HG03039 (cell line): Measurements from ENCODE around the gene SH3D19.
"Not testable (repeated sequence)": the region's sequence is repeated elsewhere in the genome, so short reads cannot be mapped to it uniquely, and the experiment has no call there.

ENCODE experiments used
- ATAC-seq: cut with Tn5 transposase; IDR thresholded peaks from one replicate; pipeline ENCODE4 v1.9.1; 2021; ENCODE audit warnings: mild to moderate bottlenecking, moderate library complexity; ENCODE audit not compliant: unreplicated experiment

The SH3D19 gene

DNA sequence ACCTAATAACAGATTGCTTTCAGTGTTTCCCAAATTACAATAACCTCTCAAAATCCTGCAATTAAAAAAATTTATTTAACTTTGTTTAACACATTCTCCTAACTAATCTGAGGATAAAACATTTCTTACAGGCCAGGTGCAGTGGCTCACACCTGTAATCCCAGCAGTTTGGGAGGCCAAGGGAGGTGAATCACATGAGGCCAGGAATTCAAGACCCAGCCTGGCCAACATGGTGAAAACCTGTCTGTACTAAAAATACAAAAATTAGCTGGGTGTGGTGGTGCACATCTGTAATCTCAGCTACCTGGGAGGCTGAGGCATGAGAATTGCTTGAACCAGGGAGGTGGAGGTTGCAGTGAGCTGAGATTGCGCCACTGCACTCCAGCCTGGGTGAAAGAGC is 90.0 kb downstream of the SH3D19 start:
- ATAC-seq, result not testable (repeated sequence)

DNA sequence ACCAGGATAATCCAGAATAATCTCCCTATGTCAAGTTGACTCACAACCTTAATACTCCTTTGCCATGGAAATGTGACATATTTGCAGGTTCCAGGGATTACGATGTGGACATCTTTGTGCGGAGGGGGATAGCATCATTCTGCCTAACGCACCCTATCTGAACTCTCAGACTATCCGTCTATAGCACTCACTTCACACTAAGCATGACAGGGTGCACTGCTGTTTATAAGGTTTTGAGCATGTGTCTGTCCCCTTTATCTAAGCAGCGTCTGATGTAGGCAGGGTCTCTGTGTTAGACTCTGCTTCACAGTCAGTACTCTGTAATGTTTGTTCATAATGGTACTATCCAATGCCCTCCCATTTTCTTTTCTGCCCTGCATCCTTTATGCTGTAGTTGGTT is 91.8 kb downstream of the SH3D19 start:
- ATAC-seq, result no peak

DNA sequence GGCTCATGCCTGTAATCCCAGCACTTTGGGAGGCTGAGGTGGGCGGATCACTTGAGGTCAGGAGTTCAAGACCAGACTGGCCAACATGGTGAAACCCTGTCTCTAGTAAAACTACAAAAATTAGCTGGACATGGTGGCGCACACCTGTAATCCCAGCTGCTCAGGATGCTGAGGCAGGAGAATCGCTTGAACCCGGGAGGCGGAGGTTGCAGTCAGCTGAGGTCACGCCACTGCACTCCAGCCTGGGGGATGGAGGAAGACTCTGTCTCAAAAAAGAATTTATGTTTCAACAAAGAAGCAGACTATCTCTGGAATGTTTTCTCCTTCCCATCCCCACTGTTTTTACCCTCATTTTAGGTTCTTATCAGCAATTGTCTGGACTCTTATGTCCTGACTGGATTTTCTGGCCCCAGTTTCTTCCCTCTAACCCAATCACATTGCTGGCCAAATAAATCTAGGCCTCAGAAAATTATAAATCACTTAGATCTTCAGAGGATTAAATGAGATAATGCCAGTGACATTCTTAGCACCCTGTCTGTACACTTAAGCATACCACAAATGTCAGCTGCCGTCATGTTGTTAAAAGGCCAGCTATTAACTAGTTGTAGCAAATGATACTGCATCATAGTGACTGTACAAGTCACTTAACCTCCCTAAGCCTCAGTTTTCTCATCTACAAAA is 93.3 kb downstream of the SH3D19 start:
- ATAC-seq, result no peak

DNA sequence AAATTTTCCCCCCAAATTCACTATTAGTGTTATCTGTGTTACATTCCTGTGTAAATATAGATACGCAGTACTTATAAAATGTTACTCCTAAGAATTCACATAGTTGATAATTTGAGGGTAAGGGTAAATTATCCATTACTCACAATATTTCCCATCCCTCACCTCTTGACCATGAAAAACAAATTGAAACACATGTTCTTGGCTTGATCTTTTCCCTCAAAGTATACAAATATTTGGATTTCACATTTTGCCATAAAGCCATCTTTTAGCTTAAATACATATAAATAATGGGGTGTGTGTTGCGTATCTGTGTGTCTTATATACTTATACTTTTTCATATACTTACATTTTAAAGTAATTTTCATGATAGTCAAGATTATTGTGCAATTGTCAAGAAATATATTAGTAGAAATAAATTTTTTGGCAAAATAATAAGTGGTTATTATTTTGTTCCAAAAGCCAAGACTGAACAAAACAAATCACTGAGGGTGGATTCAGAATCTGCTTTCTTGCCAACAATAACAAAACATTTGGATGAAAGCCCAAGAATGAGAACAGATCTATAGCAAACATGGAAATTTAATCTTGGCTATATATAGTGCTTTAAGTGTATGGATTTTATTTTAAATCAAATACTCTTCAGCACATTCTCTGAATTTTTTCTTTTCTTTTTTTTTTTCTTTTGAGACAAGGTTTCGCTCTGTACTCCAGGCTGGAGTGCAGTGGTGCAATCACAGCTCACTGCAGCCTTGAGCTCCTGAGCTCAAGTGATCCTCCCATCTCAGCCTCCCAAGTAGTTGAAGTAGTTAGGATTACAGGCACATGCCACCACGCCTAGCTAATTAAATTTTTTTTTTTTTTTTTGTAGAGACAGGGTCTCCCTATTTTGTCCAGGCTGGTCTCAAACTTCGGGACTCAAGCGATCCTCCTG is 97.0 kb downstream of the SH3D19 start:
- ATAC-seq, result no peak

DNA sequence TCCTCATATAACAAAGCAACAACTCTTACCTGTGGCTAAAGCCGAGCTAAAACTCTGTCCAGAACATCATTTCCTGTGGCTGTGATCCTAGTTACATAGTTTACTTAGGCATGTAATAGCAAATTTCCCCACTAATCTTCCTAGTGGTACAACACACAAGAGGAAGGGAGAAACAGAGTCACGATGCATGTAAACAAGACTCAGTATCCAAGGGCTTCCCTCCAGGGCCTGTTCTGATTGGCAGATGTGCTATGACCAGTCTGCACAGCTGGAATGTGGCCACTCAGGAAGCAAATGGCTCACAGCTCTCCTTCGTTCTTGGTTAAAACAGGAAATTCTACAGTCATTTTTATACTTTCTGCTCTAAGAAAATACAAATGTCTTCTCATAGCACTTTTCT is 97.7 kb downstream of the SH3D19 start:
- ATAC-seq, result no peak

DNA sequence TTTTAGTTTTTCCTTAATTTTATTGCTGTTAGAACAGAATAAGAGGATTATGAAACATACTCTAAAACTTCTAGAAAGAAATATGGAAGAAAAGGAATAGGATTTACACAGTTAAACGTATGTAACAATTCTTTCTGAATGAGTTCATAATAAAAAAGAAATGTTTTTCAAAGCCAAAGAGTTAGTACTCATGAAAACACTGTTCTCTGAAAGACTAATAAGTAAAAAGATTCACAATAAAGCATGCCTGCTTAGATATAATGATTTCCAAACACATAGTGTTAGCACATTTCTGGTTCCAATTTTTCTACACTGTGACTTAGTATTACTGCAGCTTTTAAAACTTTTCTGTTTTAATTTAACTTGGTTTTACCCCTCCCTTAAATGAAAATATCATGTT is 98.2 kb downstream of the SH3D19 start:
- no peak for ATAC-seq

DNA sequence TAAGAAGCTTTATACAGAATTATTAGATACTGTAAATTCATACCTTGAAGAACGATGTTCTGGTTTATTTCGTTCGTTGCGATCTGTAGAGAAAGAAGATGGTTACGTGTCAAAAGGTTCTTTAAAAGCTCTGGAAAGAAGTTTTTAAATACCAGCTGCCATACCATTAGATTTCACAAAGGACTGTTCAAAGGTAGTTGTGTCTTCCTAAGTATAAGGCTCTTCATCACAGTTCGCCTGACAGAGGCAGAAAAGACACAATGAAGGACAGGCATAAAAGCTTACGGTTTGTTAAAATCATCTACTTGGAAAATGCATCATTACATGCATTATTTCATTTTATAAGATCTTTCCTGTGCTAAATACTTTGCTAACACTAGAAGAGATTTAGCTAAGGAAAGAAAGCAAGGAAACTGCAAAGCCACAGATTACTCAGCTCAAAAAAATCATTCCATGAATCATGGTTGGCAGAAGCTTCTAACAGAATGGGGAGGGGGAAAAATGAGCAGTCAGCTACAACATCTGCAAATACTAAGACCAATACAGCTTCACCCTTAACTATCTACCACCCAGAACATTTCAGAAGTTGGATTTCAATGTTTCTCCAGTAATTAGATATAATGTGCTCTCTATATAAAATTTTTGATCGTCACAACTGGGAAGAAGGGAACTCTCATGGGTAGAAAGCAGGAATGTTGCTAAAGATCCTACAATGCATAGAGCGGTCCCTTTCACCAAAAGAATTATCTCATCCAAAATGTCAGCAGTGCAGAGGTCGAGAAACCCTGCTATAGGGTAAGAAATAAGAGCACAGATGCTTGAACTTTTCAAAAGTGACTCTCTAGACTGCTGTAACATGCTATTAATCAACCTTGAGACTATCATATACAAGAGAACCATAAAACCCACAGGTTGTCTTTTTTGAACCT is 99.1 kb downstream of the SH3D19 start:
- ATAC-seq, result no peak

DNA sequence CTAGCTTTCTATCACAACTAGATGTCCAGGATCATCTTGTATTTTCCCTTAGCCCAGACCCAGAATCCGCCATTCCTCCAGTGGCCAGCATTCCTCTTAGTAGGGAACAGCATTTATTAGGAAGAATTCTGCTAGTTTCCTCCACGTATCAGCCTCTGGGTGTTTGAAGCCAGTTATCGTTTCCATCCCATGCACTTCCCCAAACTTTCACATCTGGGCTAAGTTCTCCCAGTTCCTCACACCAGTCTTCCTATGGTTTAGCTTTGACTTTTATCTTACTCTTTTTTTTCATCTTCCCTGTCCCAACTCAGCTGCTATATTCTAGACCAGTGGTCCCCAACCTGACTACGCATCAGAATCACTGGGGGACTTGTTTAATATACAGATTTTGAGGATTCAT is 101.9 kb downstream of the SH3D19 start:
- no peak for ATAC-seq

DNA sequence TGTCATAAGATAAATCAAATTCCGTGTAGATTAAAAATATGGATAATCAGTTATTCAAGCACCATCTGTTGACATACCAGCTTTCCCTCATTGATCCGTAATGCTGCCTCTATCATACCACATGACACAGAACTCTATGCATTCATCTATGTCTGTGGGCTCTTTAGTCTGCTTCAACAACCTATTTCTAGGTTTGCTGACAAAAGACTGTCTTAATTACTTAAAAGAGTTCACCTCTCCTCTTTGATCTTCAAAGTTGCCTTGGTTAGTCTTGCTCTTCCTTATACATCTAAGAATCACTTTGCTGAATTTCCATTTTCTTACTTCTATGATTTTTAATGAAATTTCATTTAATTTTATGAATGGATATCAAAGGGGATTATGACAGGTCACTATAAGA is 105.5 kb downstream of the SH3D19 start:
- no peak for ATAC-seq

DNA sequence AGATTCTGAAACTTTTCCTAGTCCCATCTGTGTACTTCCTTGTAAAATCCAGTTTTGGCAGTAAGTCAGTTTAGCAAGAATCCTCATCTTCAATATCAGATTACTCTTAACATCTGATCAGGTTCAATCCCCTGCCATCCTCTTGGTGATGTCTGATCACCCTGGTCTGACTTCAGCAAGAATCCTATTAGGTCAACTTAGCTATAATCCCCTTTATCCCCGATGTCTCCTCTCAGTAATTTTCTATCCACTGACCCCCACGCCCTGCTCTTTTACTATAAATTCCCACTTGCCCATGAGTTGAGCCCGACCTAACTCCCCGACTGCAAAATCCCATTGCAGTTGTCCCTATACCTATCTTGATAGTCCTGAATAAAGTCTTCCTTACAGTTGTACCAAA is 106.3 kb downstream of the SH3D19 start:
- ATAC-seq, result no peak

DNA sequence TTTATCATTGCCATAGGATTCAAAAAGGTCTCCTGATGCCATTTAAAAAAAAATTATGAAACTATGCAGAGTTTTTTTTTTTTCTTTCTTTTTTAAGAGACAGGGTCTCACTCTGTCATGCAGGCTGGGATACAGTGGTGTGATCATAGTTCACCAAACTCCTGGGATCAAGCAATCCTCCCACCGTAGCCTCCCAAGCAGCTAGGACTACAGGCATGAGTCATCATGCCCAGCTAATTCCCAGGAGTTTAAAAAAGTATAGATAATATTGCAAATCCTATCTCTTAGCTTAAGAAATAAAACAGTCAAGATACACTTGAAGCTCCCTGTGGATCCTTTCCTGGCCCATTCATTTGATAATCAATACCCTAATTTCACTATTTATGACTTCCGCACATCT is 107.1 kb downstream of the SH3D19 start:
- ATAC-seq, result no peak

DNA sequence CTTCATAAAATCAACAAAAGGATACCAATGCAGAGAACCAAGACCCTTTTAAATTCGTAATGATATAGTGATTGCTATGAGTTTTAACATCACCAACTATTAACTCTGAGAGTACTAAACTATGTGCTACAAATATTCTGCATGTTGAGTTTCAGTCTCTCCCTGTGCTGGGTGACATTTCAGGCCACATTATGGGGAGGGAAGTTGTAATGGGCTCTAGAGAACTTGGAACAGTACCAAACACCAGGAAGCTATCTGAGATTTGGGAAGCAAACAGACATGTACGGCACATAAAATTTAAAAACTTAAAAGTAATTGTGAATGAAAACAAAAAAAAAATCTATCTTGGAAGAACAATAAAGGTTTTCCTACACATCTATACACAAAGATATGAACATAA is 108.1 kb downstream of the SH3D19 start:
- no peak for ATAC-seq

DNA sequence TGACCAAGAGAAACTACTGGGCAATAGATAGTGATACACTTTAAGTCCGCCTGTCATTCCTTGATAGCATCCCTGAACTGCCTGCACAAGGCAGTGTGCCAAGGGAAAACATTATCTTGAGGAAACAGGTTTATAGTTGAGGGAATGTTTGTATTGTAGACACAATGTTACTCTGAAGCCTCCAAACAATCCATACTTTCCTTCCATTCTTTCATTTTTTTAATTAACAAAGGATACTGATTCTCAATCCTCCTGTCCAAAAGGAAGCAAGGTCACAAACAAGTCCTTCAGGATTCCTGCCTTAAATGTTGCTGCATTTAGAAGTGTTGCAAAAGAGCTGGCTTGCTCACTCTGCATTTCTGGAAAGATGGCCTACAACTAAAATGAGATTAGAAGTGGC is 110.1 kb downstream of the SH3D19 start:
- no peak for ATAC-seq

DNA sequence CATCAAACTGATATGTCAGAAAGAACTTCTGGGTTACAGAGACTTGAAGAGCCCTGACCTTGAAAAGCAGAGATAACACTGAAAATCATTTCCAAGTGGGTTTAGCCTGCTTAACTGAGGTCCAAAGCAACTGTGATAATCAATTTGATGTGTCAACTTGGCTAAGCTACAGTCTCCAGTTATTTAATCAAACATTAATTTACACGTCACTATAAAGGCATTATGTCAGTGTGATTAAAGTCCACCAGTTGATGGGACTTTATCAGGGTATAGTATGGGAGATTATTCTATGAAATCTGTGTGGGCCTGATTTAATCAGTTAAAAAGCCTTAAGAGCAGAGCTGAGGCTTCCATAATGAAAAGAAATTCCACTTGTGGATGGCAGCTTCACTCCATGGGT is 117.5 kb downstream of the SH3D19 start:
- ATAC-seq, result no peak

DNA sequence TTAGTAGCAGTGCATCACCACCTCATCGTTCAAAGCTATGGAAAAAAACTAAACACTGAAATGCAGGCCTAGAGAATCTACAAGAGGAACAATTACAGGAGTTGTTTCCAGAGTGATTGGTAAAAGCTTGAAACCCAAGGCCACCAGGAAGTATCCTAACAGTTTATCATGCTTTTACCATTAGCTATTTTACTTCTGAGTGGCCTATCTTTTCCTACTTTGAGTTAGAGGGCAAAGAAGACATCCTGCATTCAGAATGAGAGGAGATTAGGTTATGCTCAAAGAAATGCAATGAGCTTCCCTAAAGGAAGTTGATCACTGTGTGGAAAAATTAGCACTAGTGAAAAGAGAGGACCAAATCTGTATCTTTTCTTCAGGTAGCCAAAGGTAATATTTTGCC is 118.2 kb downstream of the SH3D19 start:
- no peak for ATAC-seq

DNA sequence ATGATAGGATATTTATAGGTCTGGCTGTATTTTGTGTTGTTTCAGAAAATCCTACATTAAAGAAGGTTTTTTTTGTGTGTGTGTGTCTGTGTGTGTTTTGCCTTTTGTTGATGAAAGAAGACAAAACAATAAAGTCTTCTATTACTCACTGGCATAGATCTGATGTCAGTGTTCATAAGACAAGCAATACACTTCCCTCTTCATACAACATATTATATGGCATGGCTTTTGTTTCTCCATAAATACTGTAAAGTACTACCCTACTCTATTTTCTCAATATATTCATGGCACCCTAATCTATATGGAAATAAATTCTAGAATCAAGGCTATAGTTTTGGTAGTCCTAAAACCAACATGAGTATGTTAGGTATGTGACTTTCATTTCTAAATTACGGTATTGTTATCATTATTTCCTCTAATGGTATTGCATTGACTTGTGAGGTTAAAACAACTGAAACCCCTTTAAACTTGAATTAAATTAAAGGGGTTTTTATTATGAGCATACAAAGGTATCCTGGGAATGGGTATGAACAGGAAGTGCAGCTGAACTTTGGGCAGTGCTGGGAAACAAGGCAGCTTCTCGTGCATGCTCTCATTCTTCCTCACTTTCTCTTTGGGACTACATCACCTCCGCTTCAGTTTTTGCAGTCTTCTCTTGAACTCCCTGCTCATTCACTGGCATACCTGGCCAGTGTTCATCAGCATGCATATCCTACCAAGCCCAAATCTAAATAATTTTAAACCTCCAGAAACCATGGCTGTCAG is 119.0 kb downstream of the SH3D19 start:
- ATAC-seq, result no peak

DNA sequence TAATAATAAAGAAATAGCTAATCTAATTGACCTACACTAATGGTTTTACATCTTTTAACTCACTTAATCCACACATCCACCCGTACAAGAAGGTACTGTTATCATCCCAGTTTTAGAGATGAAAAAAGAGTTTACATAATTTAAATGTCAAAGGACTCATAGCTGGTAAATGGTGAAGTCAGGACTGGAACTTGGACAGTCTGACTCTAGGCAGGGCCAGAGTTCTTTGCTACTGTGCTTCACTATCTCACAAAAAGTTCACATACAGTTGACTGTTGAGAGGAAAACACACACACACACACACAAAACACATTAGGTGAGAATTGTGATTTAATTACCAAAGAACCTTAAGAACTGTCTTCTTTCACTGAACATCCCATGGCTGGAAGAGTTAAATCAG is 119.7 kb downstream of the SH3D19 start:
- no peak for ATAC-seq

DNA sequence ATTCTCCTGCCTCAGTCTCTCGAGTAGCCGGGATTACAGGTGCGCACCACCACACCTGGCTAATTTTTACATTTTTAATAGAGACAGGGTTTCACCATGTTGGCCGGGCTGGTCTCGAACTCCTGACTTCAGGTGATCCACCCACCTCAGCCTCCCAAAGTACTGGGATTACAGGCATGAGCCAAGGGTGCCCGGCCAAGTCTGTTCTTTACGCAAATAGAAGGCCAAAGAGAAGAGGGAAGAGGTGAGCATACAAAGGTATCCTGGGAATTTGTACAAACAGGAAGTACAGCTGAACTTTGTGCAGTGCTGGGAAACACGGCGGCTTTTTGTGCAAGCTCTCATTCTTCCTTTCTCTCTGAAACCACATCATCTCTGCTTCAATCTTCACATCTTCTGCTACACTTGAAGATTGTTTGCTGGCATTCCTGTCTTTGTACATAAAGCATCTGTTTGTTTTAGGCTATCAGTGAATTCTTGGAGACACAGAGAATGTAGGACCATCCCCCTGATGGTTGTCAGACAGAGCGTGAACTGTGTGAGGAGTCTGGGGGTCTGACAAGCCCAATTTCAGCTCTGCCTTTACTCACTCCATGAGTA is 120.4 kb downstream of the SH3D19 start:
- ATAC-seq, result no peak

DNA sequence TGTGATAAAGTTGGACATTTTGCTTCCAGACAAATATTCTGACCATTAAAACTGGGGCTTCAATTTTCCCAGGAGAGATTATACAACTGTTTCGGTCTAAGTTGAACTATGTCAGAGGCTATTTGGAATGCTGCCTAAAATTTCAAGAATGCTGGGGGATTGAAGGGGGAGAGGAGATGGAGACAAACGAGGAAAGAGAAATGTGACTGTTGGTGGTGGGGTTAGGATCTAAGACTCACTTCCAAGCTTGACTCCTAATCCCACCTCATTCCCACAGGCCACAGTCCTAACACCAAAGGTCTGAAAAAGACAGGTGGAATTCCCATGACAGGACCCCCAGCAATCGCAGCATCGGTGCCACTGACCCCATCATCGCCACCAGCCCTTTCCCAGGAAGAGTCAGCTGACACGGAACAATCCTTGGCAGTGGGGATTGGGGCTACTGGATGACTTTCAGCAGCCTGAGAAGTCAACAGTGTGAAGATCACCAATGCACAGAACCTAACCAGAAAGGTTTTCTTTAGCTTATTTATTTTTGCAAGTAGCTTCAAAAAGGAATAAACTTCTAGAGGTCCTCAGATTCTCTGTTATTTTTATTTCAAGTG is 122.5 kb downstream of the SH3D19 start:
- no peak for ATAC-seq

DNA sequence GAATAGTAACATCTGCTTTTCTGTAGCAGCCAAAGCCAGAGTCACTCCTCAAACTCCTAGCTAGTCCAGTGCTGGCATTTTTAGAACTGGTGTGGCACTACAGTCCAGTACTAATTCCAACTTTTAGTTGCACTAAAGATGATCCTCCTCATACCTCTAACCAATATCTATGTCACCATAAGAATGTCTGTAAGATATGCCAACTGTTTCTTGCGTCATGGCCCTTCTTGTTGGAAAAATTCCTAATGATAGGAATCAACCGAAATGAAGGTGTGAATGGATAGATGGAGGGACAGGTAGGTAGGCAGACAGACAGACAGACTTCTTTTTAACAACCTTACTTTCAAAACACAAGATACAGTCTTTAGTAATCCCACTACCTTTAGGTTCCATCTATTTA is 123.0 kb downstream of the SH3D19 start:
- no peak for ATAC-seq
